ENCODE data around the gene PRR3.
"Not testable (repeated sequence)": the region's sequence is repeated elsewhere in the genome, so short reads cannot be mapped to it uniquely, and the experiment has no call there.

The PRR3 gene, protein sequence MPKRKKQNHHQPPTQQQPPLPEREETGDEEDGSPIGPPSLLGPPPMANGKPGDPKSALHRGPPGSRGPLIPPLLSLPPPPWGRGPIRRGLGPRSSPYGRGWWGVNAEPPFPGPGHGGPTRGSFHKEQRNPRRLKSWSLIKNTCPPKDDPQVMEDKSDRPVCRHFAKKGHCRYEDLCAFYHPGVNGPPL

DNA sequence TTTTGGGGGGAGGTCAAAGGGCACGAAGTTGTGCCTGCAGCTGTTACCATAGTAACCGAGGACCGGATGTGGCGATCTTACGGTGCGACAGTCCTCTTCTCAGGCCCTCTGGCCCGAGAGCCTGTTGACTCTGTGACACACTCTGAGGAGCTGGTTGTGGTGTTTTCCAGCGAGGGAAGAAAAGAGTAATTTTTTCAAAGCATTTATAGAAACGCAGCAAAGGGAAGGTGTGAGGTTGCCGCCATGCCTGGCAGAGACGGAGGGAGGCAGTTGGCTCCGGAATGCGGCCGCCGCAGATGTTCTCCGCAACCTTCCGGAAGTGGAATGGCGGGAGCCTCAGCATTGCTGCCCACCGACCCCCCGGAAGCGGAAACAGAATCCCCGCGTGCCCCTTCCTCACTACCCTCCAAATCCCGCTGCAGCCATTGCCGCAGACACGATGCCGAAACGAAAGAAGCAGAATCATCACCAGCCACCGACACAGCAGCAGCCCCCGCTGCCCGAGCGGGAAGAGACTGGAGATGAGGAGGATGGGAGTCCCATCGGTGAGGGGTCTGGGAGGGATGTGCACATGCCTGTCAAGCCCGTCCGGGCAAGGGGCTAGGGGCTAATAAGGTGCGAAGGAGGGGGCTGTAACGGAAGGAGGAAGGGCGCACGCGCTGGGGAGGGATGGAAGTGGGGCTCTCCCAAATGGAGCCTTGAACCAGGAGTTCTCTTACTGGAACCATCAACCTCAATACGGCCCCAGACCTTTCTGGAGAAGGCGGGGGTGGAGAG lies at the start of gene PRR3:
Gene PRR3 (plus strand): TSS at position 390 of the 777 bp plus-strand sequence. CDS start 50 bp downstream, at position 440.
- peak; percentile 96 for DNase-seq (ENCODE audit: low spot score)

DNA sequence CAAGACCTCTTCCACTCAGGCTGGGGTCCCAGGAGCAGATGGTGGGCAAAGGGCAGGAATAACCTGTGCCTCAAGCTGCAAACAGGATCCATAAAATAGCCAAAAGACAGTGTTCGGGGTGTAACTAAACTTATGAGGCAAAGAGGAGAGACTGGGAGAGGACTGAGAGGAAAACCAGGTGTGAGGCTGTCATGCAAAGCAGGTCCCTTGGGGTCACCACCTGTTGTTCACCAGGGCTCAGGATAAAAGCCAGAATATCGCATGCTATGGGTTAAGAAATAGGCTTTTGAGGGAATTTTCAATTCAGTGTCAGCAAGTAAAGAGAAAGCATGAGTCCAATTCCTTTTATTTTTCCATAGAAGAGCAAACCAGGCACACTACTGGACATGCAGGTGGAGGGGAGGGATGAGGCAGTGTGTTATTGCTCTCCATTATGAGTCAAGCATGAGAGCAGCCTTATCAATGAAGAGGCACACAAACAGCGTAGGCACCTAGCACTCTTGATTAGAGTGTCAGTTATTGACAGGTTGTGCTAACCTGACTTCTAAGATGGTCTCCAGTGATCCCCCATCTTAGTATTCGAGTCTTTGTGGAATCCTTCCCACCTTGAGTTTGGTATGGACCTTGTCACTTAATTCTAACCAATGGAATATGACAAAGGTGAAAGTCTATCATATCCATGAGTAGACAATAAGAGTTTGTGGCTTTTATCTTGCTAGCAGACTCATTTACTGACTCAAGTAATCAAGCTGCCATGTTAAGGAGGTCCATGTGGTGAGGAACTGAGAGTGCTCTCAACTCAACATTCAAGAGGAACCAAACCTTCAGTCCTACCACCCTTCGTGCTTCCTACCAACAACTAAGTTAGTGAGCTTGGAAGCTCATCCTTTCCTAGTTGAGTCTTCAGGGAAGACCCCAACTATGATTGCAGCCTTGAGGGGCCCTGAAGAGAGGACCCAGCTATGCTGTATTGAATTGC lies 49.0 kb upstream of the PRR3 start:
- no peak for DNase-seq (ENCODE audit: low spot score)

DNA sequence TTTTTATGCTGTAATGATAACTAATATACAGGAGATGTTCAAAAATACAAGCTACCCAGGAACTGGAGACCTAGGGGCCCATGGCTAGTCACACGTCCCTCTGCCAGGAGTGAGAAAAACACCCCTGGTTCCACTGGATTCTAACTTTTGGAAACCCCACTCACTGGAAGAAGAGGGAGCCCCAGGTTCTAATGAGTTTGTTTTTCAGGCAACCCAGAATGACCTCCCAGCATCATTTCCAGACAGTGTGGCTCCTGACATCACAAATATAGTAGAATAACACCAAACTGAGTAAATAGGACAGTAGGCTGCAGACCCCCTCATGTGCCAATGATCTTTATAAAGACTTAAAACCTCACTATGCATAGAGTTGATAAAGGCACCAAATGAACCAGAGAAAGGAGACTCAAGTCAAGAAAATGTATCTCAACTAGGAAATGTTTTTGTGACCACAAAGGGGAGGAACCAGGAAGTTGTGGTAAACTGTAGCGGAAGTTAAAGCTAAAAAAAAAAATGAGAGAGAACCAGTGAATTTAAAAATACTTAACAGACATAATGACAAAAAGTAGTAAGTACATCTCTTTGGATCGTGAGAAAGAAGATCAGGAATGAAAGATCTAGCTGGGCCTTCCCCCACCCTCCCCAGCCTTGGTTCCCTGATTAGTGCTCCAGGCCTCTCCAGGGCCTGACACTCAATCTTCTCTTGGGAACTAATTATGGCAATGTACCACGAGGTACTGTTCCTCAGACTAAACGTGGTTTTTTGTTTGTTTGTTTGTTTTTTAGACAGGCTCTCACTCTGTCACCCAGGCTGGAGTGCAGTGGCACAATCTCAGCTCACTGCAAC lies 48.0 kb upstream of the PRR3 start:
- no peak for DNase-seq (ENCODE audit: low spot score)

DNA sequence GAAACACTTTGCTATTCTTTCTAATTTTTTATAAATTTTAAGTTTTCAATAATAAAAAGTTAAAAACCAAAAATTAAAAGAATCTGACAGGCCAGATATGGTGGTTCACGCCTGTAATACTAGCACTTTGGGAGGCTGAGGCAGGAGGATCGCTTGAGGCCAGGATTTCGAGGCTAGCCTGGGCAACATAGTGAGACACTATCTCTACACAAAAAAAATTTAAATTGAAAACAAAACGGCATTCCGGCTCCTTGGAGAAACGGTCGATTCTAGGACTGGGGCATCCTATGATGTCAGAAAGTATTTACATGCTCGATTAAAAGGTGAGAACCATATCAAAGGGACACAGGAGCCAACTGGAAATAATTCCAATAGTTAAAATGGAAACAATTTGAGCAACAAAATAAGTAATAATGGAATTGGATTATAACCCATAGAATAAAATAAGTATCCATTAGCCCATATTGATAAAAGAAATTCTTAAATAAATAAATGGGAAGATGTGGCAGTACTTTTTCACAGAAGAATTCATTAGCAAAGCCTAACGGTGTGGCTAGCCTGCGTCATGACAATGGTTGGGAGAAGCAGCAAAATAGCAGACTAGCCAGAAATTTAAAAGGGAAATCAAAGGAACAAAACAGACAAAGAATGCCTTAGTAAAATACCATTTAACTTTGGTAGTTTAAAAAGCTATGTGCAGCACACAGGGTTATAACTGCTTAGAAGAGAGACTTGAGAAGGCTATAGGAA lies 46.5 kb upstream of the PRR3 start:
- no peak for DNase-seq (ENCODE audit: low spot score)

DNA sequence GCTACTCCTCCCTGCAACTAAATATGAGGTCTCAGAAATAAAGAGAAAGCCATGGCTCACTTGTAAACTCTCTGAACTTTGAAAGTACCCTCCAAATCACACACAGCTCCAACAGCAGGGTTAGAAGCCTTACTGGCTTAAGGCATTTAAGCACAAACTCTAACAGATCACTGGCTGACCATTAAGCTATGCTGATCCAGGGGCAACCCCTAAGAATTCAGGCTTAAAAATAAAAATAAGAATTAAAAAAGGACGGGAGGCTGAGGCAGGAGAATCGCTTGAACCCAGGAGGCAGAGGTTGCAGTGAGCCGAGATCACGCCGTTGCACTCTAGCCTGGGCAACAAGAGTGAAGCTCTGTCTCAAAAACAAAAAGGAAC lies 45.9 kb upstream of the PRR3 start:
- no peak for DNase-seq (ENCODE audit: low spot score)

DNA sequence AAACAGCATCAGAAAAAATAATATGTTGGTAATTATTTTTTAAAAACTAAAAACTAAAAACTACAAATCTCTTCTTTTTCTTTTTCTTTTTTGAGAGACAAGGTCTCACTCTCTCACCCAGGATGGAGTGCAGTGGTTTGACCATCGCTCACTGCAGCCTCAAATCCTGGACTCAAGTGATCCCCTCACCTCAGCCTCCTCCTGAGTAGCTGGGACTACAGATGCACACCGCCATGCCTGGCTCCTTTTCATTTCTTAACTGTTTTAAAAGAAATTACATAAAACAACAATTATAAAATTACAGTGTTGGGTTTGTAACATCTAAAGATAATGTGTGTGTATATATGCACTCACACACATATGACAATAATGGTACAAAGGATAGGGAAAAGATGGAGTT lies 43.6 kb upstream of the PRR3 start:
- no peak for DNase-seq (ENCODE audit: low spot score)

DNA sequence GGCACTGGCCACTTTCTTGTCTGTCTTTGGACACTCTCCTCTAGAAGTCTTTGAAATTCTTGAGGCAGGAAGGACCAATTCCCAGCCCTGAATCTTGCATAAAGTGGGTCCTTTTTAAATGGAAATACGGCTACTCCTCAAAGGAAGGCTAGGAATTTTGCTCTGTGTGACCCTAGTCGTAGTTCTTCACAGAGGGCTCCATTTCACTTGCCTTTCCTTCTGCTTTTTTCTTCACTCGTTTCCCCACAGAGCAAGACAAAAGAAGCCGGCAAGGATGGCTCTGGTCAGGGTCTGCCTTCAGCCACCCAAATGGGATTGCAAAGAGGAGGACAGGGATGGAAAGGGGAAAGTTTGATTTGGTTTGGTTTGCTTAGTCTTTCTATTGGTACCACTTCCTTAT lies 42.0 kb upstream of the PRR3 start:
- no peak for DNase-seq (ENCODE audit: low spot score)

DNA sequence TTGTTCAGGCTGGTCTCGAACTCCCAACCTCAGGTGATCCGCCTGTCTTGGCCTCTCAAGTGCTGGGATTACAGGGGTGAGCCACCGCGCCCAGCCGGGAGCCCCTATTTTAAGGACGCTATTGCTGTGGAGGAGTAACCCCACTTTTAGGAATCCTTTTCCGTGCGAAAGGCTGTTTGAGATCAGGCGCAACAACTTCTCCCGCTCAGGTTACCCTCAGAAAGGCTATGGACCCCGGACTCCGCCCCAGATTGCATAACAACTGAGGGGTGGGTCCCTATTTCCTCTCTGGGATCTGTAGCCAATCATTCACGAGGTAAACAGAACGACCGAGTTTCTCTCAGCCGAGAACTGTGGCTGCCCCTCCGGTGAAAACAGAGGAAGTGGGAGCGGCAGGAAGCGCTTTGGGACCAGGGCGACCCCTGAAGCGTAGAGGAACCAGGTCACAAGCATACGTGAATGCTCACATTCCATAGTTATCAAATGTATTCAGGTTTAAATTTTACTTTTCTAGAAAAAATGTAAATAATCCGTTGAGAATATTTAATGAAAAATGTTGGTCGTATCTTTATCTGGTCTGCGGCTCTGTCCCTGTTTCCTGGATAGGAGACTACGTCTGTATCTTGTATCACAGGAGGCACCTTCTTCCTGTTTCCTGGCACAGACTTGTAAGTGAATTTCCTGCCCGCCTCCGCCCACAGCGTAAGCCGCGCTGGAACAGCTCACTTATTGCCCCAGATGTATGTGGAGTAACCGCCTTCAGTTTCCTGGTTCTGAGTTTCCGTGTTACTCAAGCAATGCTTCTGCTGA lies 40.9 kb upstream of the PRR3 start:
- peak; percentile 54 for DNase-seq (ENCODE audit: low spot score)

DNA sequence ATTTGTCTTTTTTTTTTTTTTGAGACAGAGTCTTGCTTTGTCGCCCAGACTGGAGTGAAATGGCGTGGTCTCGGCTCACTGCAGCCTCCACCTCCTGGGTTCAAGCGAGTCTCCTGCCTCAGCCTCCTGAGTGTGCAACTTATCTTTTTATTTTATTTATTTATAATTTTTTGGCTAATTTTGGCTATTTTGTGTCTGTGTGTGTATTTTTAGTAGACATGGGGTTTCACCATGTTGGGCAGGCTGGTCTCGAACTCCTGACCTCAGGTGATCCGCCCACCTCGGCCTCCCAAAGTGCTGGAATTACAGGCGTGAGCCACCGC lies 40.4 kb upstream of the PRR3 start:
- DNase-seq (ENCODE audit: low spot score), result not testable (repeated sequence)

DNA sequence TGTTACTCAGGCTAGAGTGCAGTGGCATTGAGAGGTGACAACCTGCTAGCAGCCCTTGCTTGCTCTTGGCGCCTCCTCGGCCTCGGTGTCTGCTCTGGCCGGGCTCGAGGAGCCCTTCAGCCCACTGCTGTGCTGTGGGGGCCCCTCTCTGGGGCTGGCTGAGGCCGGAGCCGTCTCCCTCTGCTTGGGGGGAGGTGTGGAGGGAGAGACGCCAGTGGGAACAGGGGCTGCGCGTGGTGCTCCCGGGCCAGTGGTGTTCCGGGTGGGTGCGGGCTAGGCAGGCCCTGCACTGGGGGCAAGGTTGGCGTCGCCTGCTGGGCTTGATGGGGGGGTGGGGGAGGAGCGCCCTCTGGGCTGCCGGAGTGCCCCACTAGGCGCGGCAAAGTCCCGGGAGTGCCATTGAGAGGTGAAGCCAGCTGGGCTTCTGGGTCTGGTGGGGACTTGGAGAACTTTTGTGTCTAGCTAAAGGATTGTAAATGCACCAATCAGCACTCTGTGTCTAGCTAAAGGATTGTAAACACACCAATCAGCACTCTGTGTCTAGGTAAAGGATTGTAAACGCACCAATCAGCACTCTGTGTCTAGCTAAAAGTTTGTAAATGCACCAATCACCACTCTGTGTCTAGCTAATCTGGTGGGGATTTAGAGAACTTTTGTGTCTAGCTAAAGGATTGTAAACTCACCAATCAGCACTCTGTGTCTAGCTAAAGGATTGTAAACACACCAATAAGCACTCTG lies 39.2 kb upstream of the PRR3 start:
- DNase-seq (ENCODE audit: low spot score), result not testable (repeated sequence)

DNA sequence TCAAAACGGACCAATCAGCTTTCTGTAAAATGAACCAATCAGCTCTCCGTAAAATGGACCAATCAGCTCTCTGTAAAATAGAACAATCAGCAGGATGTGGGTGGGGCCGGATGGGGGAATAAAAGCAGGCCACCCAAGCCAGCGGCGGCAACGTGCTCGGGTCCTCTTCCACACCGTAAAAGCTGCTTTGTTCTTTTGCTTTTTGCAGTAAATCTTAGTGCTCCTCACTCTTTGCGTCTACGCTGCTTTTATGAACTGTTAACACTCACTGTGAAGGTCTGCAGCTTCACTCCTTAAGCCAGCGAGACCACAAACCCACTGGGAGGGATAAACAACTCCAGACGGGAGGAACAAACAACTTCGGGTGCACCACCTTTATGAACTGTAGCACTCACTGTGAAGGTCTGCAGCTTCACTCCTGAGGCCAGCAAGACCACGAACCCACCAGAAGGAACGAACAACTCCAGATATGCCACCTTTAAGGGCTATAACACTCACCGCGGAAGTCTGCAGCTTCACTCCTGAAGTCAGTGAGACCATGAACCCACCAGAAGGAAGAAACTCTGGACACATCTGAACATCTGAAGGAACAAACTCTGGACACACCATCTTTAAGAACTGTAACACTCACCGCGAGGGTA lies 38.5 kb upstream of the PRR3 start:
- not testable (repeated sequence) for DNase-seq (ENCODE audit: low spot score)

DNA sequence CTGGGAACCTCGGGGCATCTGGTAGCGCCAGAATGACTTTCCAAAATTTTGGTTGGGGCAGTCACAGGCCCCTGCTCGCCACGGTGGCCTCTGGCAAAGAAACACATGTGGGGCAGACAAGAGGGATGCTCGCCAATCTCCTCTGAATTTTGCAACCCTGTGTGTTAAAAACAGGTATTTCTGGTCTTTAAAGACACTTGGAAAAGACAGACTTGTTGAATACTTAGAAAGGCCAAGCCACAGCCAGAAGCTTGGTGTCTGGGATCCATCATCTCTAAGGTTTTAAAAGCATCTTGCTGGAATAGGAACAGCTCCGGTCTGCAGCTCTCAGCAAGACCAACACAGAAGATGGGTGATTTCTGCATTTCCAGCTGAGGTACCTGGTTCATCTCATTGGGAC lies 36.6 kb upstream of the PRR3 start:
- DNase-seq (ENCODE audit: low spot score), result no peak

DNA sequence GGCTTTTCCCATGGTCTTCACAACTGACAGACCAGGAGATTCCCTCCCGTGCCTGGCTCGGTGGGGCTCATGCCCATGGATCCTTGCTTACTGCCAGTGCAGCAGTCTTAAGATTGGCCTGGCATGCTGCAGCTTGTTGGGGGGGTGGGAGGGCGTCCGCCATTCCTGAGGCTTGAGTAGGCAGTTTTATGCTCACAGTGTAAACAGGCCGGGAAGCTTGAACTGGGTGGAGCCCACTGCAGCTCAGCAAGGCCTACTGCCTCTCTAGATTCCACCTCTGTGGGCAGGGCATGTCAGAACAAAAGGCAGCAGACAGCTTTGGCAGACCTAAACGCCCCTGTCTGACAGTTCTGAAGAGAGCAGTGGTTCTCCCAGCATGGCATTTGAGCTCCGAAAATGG lies 36.0 kb upstream of the PRR3 start:
- DNase-seq (ENCODE audit: low spot score), result not testable (repeated sequence)

DNA sequence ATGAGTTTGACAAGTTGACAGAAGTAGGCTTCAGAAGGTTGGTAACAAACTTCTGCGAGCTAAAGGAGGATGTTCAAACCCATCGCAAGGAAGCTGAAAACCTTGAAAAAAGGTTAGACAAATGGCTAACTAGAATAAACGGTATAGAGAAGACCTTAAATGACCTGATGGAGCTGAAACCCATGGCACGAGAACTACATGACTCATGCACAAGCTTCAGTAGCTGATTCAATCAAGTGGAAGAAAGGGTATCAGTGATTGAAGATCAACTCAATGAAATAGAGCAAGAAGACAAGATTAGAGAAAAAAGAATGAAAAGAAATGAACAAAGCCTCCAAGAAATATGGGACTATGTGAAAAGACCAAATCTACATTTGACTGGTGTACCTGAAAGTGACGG lies 35.1 kb upstream of the PRR3 start:
- not testable (repeated sequence) for DNase-seq (ENCODE audit: low spot score)

DNA sequence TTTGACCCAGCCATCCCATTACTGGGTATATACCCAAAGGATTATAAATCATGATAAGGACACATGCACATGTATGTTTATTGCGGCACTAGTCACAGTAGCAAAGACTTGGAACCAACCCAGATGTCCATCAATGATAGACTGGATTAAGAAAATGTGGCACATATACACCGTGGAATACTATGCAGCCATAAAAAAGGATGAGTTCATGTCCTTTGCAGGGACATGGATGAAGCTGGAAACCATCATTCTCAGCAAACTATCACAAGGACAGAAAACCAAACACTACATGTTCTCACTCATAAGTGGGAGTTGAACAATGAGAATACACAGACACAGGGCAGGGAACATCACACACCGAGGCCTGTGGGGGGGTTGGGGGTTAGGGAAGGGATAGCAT lies 30.7 kb upstream of the PRR3 start:
- not testable (repeated sequence) for DNase-seq (ENCODE audit: low spot score)

DNA sequence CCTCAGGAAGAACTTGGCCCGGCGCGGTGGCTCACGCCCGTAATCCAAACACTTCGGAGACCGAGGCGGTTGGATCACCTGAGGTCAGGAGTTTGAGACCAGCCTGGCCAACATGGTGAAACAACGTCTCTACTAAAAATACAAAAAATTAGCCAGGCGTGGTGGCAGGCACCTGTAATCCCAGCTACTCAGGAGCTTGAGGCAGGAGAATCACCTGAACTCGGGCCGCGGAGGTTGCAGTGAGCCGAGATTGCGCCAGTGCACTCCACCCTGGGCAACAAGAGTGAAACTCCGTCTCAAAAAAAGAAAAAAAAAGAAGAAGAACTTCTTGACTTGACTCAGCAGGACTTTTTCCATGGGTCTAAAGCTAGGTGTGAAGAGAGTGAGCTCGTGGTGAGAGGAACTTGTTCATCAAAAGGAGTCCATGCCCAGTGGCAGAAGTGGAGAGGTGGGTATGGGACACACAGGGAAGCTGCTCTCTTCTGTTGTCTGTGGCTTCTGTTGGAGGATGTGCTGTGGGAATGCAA lies 27.7 kb upstream of the PRR3 start:
- DNase-seq (ENCODE audit: low spot score), result not testable (repeated sequence)

DNA sequence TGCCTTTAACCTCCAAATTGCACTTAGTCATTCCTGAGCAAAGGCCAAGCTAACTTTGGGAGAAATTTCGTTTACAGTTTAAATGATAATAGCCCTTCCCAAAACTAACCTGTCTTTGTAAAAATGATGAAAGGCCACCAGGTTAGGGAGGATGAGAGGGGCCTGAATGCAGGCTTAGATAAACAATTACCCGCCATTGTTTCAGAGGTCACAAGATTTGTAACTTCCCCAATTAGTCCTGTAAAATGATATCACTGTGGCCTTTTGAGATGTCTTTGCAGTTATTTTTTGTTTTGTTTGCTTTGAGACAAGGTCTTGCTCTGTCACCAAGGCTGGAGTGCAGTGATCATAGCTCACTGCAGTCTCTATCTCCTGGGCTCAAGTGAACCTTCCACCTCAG lies 27.1 kb upstream of the PRR3 start:
- no peak for DNase-seq (ENCODE audit: low spot score)

DNA sequence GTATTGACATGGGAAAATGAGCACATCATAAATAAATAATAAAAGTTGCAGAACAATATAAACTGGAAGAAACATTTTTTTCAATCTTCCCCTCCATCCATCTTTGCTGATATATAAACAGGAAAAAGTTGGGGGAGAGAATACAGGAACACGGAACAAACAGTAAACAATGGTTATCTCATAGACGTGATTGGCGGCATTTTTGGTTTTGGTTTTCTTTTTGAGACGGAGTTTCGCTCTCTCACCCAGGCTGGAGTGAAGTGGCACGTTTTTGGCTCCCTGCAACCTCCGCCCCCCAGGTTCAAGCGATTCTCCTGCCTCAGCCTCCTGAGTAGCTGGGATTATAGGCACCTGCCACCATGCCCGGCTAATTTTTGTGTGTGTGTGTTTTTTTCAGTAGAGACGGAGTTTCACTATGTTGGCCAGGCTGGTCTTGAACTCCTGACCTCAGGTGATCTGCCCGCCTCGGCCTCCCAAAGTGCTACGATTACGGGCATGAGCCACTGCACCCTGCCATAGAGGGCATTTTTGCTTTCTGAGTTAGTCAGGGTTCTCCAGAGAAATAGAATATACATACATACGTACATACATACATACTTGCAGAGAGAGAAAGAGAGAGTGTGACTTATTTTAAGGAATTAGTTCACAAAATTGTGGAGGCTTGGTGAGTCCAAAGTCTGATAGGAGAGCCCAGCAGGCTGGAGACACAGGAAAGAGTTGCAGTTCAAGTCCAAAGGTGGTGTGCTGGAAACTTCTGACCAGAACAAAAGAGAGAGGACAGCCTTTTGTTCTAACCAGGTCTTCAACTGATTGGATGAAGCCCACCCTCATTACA lies 23.4 kb upstream of the PRR3 start:
- DNase-seq (ENCODE audit: low spot score), result no peak
